IMR-90 (cell line): Measurements from ENCODE around the gene KIF20A. TPM values are rescaled to one million over a fixed set of nuclear protein-coding genes. Genes with fewer than 3 reads are reported as not detected.

Experiments
- ATAC-seq: fragments of 200-7000 bp; cut with Tn5 transposase; 2 replicates; pipeline ENCODE4 v1.9.1; 2020; ENCODE audit warnings: low read depth, mild to moderate bottlenecking, moderate library complexity
- BruUV-seq: library from RNA; stranded (reverse); fragments of 400-500 nt; replicated peaks from 2 replicates; lab custom pipeline; 2021; lab: Mats Ljungman, UMichigan
- CTCF ChIA-PET: fragments of 300-600 bp; formaldehyde crosslinking; extraction: SDS; loops from one replicate; lab custom pipeline; 2021; ENCODE audit warnings: antibody characterized with exemption; lab: Yijun Ruan, JAX
- POLR2A ChIA-PET: fragments of 300-600 bp; sonication (Branson Sonifier 250); formaldehyde crosslinking; loops from one replicate; lab custom pipeline; 2022; ENCODE audit warnings: antibody characterized with exemption; ENCODE audit not compliant: unreplicated experiment; lab: Charles Lee
- DNase-seq: peaks from one replicate; pipeline ENCODE4 v3.0.0; 2013
- H2AFZ ChIP-seq: replicated peaks from 2 replicates; pipeline ENCODE3; 2013; ENCODE audit warnings: low read length, mild to moderate bottlenecking; ENCODE audit not compliant: poor library complexity
- H2AK5ac ChIP-seq: 2 replicates; pipeline ENCODE4 v1.6.1; 2013; ENCODE audit warnings: low read depth, low read length, inconsistent platforms
- H2AK9ac ChIP-seq: replicated peaks from 2 replicates; pipeline ENCODE3; 2013; ENCODE audit warnings: mild to moderate bottlenecking, low read depth, low read length, moderate library complexity; ENCODE audit not compliant: poor library complexity
- H2BK120ac ChIP-seq: 2 replicates; pipeline ENCODE4 v1.6.1; 2013; ENCODE audit warnings: low read depth, low read length, inconsistent platforms
- H2BK15ac ChIP-seq: 3 replicates; pipeline ENCODE4 v1.6.1; 2013; ENCODE audit warnings: low read depth, low read length, inconsistent platforms
- H2BK20ac ChIP-seq: 2 replicates; pipeline ENCODE4 v1.6.1; 2013; ENCODE audit warnings: low read depth, mild to moderate bottlenecking, inconsistent platforms, low read length, moderate library complexity
- H2BK5ac ChIP-seq: 2 replicates; pipeline ENCODE4 v1.6.1; 2013; ENCODE audit warnings: mild to moderate bottlenecking, low read depth, low read length, inconsistent platforms; ENCODE audit not compliant: poor library complexity, severe bottlenecking
- H3K14ac ChIP-seq: replicated peaks from 2 replicates; pipeline ENCODE4 v1.6.1; 2013; ENCODE audit warnings: low read depth, low read length, inconsistent platforms
- H3K18ac ChIP-seq: 2 replicates; pipeline ENCODE4 v1.6.1; 2013; ENCODE audit warnings: low read depth, low read length, control low read depth
- H3K23ac ChIP-seq: 2 replicates; pipeline ENCODE4 v1.6.1; 2013; ENCODE audit warnings: low read depth, low read length, inconsistent platforms
- H3K27ac ChIP-seq: 2 replicates; pipeline ENCODE4 v1.5.1; 2013; ENCODE audit warnings: mild to moderate bottlenecking, control low read depth, low read length; ENCODE audit not compliant: insufficient read depth
- H3K27me3 ChIP-seq: 2 replicates; pipeline ENCODE4 v1.6.1; 2013; ENCODE audit warnings: low read length; ENCODE audit not compliant: control insufficient read depth, insufficient read depth
- H3K36me3 ChIP-seq: 2 replicates; pipeline ENCODE4 v1.6.1; 2013; ENCODE audit warnings: low read length, mixed read lengths; ENCODE audit not compliant: control insufficient read depth, insufficient read depth
- H3K4ac ChIP-seq: 2 replicates; pipeline ENCODE4 v1.6.1; 2013; ENCODE audit warnings: low read depth, low read length, inconsistent platforms
- H3K4me1 ChIP-seq: 2 replicates; pipeline ENCODE4 v1.6.1; 2013; ENCODE audit warnings: low read length, mixed read lengths; ENCODE audit not compliant: control insufficient read depth, insufficient read depth
- H3K4me2 ChIP-seq: 2 replicates; pipeline ENCODE4 v1.6.1; 2013; ENCODE audit warnings: low read depth, mild to moderate bottlenecking, control low read depth, low read length, moderate library complexity
- H3K4me3 ChIP-seq: 2 replicates; pipeline ENCODE4 v1.5.1; 2013; ENCODE audit warnings: low read depth, mild to moderate bottlenecking, control low read depth, low read length, moderate library complexity; ENCODE audit not compliant: insufficient read depth
- H3K56ac ChIP-seq: 2 replicates; pipeline ENCODE4 v1.6.1; 2013; ENCODE audit warnings: low read length, inconsistent platforms; ENCODE audit not compliant: insufficient read depth; ENCODE audit errors: extremely low read depth
- H3K79me1 ChIP-seq, 2 experiments: 2 replicates each; pipeline ENCODE4 v1.6.1; 2013; ENCODE audit warnings: low read length in 2 of 2, inconsistent platforms in 1 of 2, low read depth in 1 of 2
- H3K9ac ChIP-seq: 2 replicates; pipeline ENCODE4 v1.6.1; 2013; ENCODE audit warnings: low read depth, low read length, control low read depth
- H3K9me1 ChIP-seq: 2 replicates; pipeline ENCODE4 v1.6.1; 2013; ENCODE audit warnings: low read length, inconsistent platforms; ENCODE audit not compliant: insufficient read depth
- H3K9me3 ChIP-seq: 2 replicates; pipeline ENCODE4 v1.6.1; 2013; ENCODE audit warnings: low read length; ENCODE audit not compliant: control insufficient read depth, insufficient read depth
- H4K20me1 ChIP-seq: 2 replicates; pipeline ENCODE4 v1.6.1; 2013; ENCODE audit warnings: low read length, inconsistent platforms; ENCODE audit not compliant: insufficient read depth
- H4K5ac ChIP-seq: 2 replicates; pipeline ENCODE4 v1.6.1; 2013; ENCODE audit warnings: mild to moderate bottlenecking, low read depth, low read length, control low read depth
- H4K8ac ChIP-seq, 2 experiments: 2 replicates each; pipeline ENCODE4 v1.6.1; 2013; ENCODE audit warnings: low read depth in 2 of 2, low read length in 2 of 2, control low read depth in 1 of 2, inconsistent platforms in 1 of 2
- H4K91ac ChIP-seq: 2 replicates; pipeline ENCODE4 v1.6.1; 2013; ENCODE audit warnings: low read depth, low read length, inconsistent platforms; ENCODE audit not compliant: insufficient read depth
- CEBPB ChIP-seq: IDR thresholded peaks from 2 replicates; pipeline ENCODE4 v1.6.1; 2012; ENCODE audit warnings: low read depth, low read length, improper control_type of control experiment
- CHD1 ChIP-seq: IDR thresholded peaks from 2 replicates; pipeline ENCODE4 v1.6.1; 2012; ENCODE audit warnings: low read depth, low read length, improper control_type of control experiment
- ELK1 ChIP-seq: fragments of 150-350 bp; IDR thresholded peaks from 2 replicates; pipeline ENCODE4 v1.6.1; 2016; ENCODE audit warnings: low read depth, mild to moderate bottlenecking, low read length, moderate library complexity, borderline replicate concordance
- FOS ChIP-seq: fragments of 150-350 bp; IDR thresholded peaks from 2 replicates; pipeline ENCODE4 v1.6.1; 2016; ENCODE audit warnings: low read depth, low read length
- MAZ ChIP-seq: IDR thresholded peaks from 2 replicates; pipeline ENCODE4 v1.6.1; 2012; ENCODE audit warnings: low read depth, mild to moderate bottlenecking, low read length, improper control_type of control experiment, moderate library complexity, borderline replicate concordance
- NFE2L2 ChIP-seq: fragments of 150-350 bp; IDR thresholded peaks from 2 replicates; pipeline ENCODE4 v1.6.1; 2016; ENCODE audit warnings: low read depth, mild to moderate bottlenecking, low read length
- POLR2A ChIP-seq: IDR thresholded peaks from 2 replicates; pipeline ENCODE4 v1.6.1; 2012; ENCODE audit warnings: mild to moderate bottlenecking, low read depth, low read length
- RCOR1 ChIP-seq: IDR thresholded peaks from 2 replicates; pipeline ENCODE4 v1.6.1; 2012; ENCODE audit warnings: mild to moderate bottlenecking, low read length, improper control_type of control experiment; ENCODE audit not compliant: insufficient replicate concordance
- RFX5 ChIP-seq: IDR thresholded peaks from 2 replicates; pipeline ENCODE4 v1.8.0; 2012; ENCODE audit warnings: low read depth, mild to moderate bottlenecking, low read length, moderate library complexity
- SMC3 ChIP-seq: fragments of 150-350 bp; IDR thresholded peaks from 2 replicates; pipeline ENCODE4 v1.6.1; 2016; ENCODE audit warnings: low read depth, mild to moderate bottlenecking, antibody characterized with exemption, low read length, moderate library complexity
- WGBS, 2 experiments: methylation state at CpG; one replicate each; pipeline versions ENCODE4 v1.1.5 to v1.1.7; 2013; ENCODE audit warnings: missing lambda C conversion rate in 2 of 2; ENCODE audit not compliant: insufficient read length in 1 of 2; ENCODE audit errors: extremely low coverage in 2 of 2; 5-methylcytosine and 5-hydroxymethylcytosine counted together
- dilution Hi-C: fragments of 300-500 bp; cut with HindIII; formaldehyde crosslinking; loops from one replicate; pipeline ENCODE4 v1.14.3; 2018; ENCODE audit warnings: low sequenced_read_pairs; ENCODE audit not compliant: unreplicated experiment
- in situ Hi-C: fragments of 300-500 bp; cut with MboI; formaldehyde crosslinking; loops from 3 replicates; pipeline ENCODE4 v1.14.3; 2019; ENCODE audit warnings: low sequenced_read_pairs, inconsistent platforms, mixed read lengths
- intact Hi-C: fragments of 100-400 bp; cut with micrococcal nuclease; formaldehyde crosslinking; loops from 2 replicates; pipeline ENCODE4 v1.10.0; 2022
- polyA plus RNA-seq, 3 experiments: library from polyadenylated mRNA; depleted of rRNA; stranded (reverse); fragments of >200 nt; gene quantifications; 2 replicates each; pipeline ENCODE4 v1.2.3, GENCODE V29; 2012; ENCODE audit warnings: low replicate concordance in 1 of 3
- total RNA-seq: library from RNA; depleted of rRNA; stranded (reverse); fragments of >200 nt; gene quantifications from 2 replicates; pipeline ENCODE4 v1.2.3, GENCODE V29; 2012
- TF ChIP-seq, protein P1 (sequence below): fragments of 150-350 bp; IDR thresholded peaks from 2 replicates; pipeline ENCODE4 v1.6.1; 2017; ENCODE audit warnings: mild to moderate bottlenecking, antibody characterized with exemption, low read length, low read depth

The KIF20A gene
- total and polyA plus RNA-seq, 2 of the 4 experiments (the other 2 are of a cell fraction): 42.0 to 106 TPM

DNA sequence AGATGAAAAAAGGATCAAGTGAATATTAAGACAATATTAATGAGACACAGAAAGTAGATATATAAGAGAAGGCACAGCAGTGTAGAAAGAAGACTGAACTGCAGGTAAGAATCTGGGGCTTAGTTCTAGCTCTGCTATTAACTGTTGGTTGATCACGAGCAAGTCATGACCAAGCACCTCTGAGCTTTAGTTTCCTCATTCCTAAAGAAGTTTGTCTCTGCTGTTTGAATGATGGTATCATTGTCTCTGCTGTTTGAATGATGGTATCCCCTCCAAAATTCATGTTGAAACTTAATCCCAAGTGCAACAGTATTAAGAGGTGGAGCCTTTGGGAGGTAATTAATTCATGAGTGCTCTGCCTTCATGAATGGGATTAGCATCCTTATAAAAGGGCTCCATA lies 37.2 kb upstream of the KIF20A start:
- POLR2A ChIA-PET: no interaction called here
- no peak overlapping the region for H3K4me3 ChIP-seq
- H3K36me3 ChIP-seq: no peaks in the 10 kb centered on the region
- H3K23ac ChIP-seq: no peak overlapping the region
- H2AFZ ChIP-seq: no peak overlapping the region
- H2BK120ac ChIP-seq: no peak overlapping the region
- H3K79me1 ChIP-seq: no peaks in the 10 kb centered on the region
- CTCF ChIA-PET: no interaction called here
- no peak overlapping the region for H2BK15ac ChIP-seq
- no peak overlapping the region for H4K5ac ChIP-seq
- no TSS peak for BruUV-seq
- H4K91ac ChIP-seq: no peak overlapping the region
- H3K4ac ChIP-seq: no peak overlapping the region
- H2AK5ac ChIP-seq: no peak overlapping the region
- H3K27ac ChIP-seq: no peak overlapping the region
- ATAC-seq (no peak), DNase-seq (no peak)
- H3K14ac ChIP-seq: no peak overlapping the region
- H3K18ac ChIP-seq: no peak overlapping the region
- H2BK20ac ChIP-seq: no peak overlapping the region
- no peak overlapping the region for H2BK5ac ChIP-seq
- H4K20me1 ChIP-seq: no peaks in the 10 kb centered on the region
- H3K9me3 ChIP-seq: no peaks in the 10 kb centered on the region
- intact Hi-C loops (no loop called here), dilution Hi-C loops (no loop called here), in situ Hi-C loops (loop anchor here (25.0 kb wide), 2 partner anchors 104 to 504 kb away; partner anchors contain the start of gene FAM13B)
- H3K9ac ChIP-seq: no peak overlapping the region
- WGBS, 2 experiments: no CpG with 5 or more reads among the region's 1 CpG
- H3K4me1 ChIP-seq: no peaks in the 10 kb centered on the region
- H4K8ac ChIP-seq: no peak overlapping the region
- no peaks in the 10 kb centered on the region for H3K9me1 ChIP-seq
- H3K4me2 ChIP-seq: no peak overlapping the region
- no peak overlapping the region for H3K56ac ChIP-seq
- H2AK9ac ChIP-seq: no peak overlapping the region
- no peaks in the 10 kb centered on the region; the same call in 1 of the 2 replicates for H3K27me3 ChIP-seq
- TF ChIP-seq SMC3 (no peak), CHD1 (no peak), RCOR1 (no peak), POLR2A (no peak), FOS (no peak), ELK1 (no peak), RFX5 (no peak), NFE2L2 (no peak), MAZ (no peak), CEBPB (no peak)
- TF ChIP-seq, protein P1, sequence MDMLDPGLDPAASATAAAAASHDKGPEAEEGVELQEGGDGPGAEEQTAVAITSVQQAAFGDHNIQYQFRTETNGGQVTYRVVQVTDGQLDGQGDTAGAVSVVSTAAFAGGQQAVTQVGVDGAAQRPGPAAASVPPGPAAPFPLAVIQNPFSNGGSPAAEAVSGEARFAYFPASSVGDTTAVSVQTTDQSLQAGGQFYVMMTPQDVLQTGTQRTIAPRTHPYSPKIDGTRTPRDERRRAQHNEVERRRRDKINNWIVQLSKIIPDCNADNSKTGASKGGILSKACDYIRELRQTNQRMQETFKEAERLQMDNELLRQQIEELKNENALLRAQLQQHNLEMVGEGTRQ: no peak
